ENCODE measurements around the gene ADAMTS18.

The ADAMTS18 gene

GRCh38 chr16:77433146-77433545 is 1.7 kb downstream of the ADAMTS18 start:
- DNase-seq = no peak

GRCh38 chr16:77432264-77432663 is 2.6 kb downstream of the ADAMTS18 start:
- DNase-seq = no peak

GRCh38 chr16:77430787-77431585 is 3.8 kb downstream of the ADAMTS18 start:
- DNase-seq = no peak

- no peak for DNase-seq
These were observed 4.5 kb downstream of the ADAMTS18 start for GRCh38 chr16:77430360-77430759.

- DNase-seq = no peak
These were observed 9.8 kb downstream of the ADAMTS18 start for GRCh38 chr16:77424871-77425604.

- no peak for DNase-seq
These were observed 12.5 kb downstream of the ADAMTS18 start for GRCh38 chr16:77422196-77422784.

GRCh38 chr16:77416939-77417480 is 17.8 kb downstream of the ADAMTS18 start:
- DNase-seq = no peak

GRCh38 chr16:77414752-77415231 is 20.0 kb downstream of the ADAMTS18 start:
- DNase-seq = no peak

GRCh38 chr16:77410449-77410848 is 24.4 kb downstream of the ADAMTS18 start:
- DNase-seq = no peak

- DNase-seq = no peak
These were observed 25.5 kb downstream of the ADAMTS18 start for GRCh38 chr16:77409311-77409710.

- no peak for DNase-seq
These were observed 26.2 kb downstream of the ADAMTS18 start for GRCh38 chr16:77408607-77409006.

GRCh38 chr16:77406680-77407079 is 28.2 kb downstream of the ADAMTS18 start:
- no peak for DNase-seq

GRCh38 chr16:77404775-77405174 is 30.1 kb downstream of the ADAMTS18 start:
- no peak for DNase-seq

- no peak for DNase-seq
These were observed 31.1 kb downstream of the ADAMTS18 start for GRCh38 chr16:77403732-77404131.

GRCh38 chr16:77402672-77403071 is 32.2 kb downstream of the ADAMTS18 start:
- no peak for DNase-seq

GRCh38 chr16:77402118-77402517 is 32.7 kb downstream of the ADAMTS18 start:
- no peak for DNase-seq

- DNase-seq = no peak
These were observed 35.3 kb downstream of the ADAMTS18 start for GRCh38 chr16:77399546-77399945.

- no peak for DNase-seq
These were observed 35.8 kb downstream of the ADAMTS18 start for GRCh38 chr16:77399066-77399465.

GRCh38 chr16:77398495-77398894 is 36.3 kb downstream of the ADAMTS18 start:
- DNase-seq = no peak

- DNase-seq = no peak
These were observed 38.4 kb downstream of the ADAMTS18 start for GRCh38 chr16:77396461-77396860.

- no peak for DNase-seq
These were observed 40.1 kb downstream of the ADAMTS18 start for GRCh38 chr16:77394699-77395098.

- no peak for DNase-seq
These were observed 40.9 kb downstream of the ADAMTS18 start for GRCh38 chr16:77393955-77394354.

- DNase-seq = no peak
These were observed 47.0 kb downstream of the ADAMTS18 start for GRCh38 chr16:77387815-77388209.

Data from stimulated activated CD4-positive, alpha-beta T cell treated with anti-CD3 and anti-CD28 coated beads, Interleukin-4, amount 100 ng/mL, for 4 hours (primary cell).